Panc1 (cell line): ENCODE results near the gene MYRIP. TPM values are rescaled to one million over a fixed set of nuclear protein-coding genes. Genes with fewer than 3 reads are reported as not detected.

ENCODE experiments used
- ATAC-seq: fragments of 200-7000 bp; cut with Tn5 transposase; 2 replicates; pipeline ENCODE4 v1.9.1; 2020; ENCODE audit warnings: mild to moderate bottlenecking, moderate library complexity
- BruUV-seq: library from RNA; stranded (reverse); fragments of 400-500 nt; replicated peaks from 2 replicates; lab custom pipeline; 2021; lab: Mats Ljungman, UMichigan
- CTCF ChIA-PET: fragments of 300-600 bp; sonication (Branson Sonifier 250); formaldehyde crosslinking; loops from one replicate; lab custom pipeline; 2022; ENCODE audit warnings: antibody characterized with exemption; lab: Charles Lee
- POLR2A ChIA-PET: fragments of 300-600 bp; sonication (Branson Sonifier 250); formaldehyde crosslinking; loops from one replicate; lab custom pipeline; 2022; ENCODE audit warnings: antibody characterized with exemption; lab: Charles Lee
- DNase-seq: peaks from one replicate; pipeline ENCODE4 v3.0.0-alpha.2; 2010; ENCODE audit warnings: low read depth, low spot score
- H3K27ac ChIP-seq: 2 replicates; pipeline ENCODE4 v1.5.1; 2011; ENCODE audit warnings: mild to moderate bottlenecking, low read length, inconsistent platforms
- H3K27me3 ChIP-seq: fragments of 200-500 bp; sonication (Bioruptor generic); 2 replicates; pipeline ENCODE4 v1.6.0; 2014; ENCODE audit warnings: low read length, inconsistent platforms; ENCODE audit not compliant: control insufficient read depth, insufficient read depth
- H3K36me3 ChIP-seq: fragments of 200-500 bp; sonication (Bioruptor generic); 2 replicates; pipeline ENCODE4 v1.5.1; 2014; ENCODE audit warnings: inconsistent platforms, mild to moderate bottlenecking, low read length, moderate library complexity; ENCODE audit not compliant: control insufficient read depth, insufficient read depth
- H3K4me1 ChIP-seq: 2 replicates; pipeline ENCODE4 v1.5.1; 2011; ENCODE audit warnings: inconsistent platforms, mild to moderate bottlenecking, low read length, moderate library complexity; ENCODE audit not compliant: control insufficient read depth, insufficient read depth
- H3K4me3 ChIP-seq, 2 experiments: 2 replicates each; pipeline ENCODE4 v1.5.1; 2011 to 2012; ENCODE audit warnings: low read depth in 2 of 2, low read length in 2 of 2, mild to moderate bottlenecking in 2 of 2, inconsistent platforms in 1 of 2, moderate library complexity in 1 of 2
- H3K9me3 ChIP-seq: fragments of 200-500 bp; sonication (Bioruptor generic); 2 replicates; pipeline ENCODE4 v1.5.1; 2014; ENCODE audit warnings: low read depth, mild to moderate bottlenecking, inconsistent platforms, low read length, moderate library complexity; ENCODE audit not compliant: control insufficient read depth, insufficient read depth
- POLR2AphosphoS5 ChIP-seq: IDR thresholded peaks from 2 replicates; pipeline ENCODE4 v1.6.1; 2012; ENCODE audit warnings: mild to moderate bottlenecking, low read depth, low read length, moderate library complexity
- SIN3A ChIP-seq: IDR thresholded peaks from 2 replicates; pipeline ENCODE4 v1.6.1; 2012; ENCODE audit warnings: low read depth, mild to moderate bottlenecking, low read length, moderate library complexity, borderline replicate concordance; ENCODE audit not compliant: insufficient read depth
- TCF7L2 ChIP-seq: IDR thresholded peaks from 2 replicates; pipeline ENCODE4 v1.6.1; 2011; ENCODE audit warnings: mild to moderate bottlenecking, low read depth, low read length, inconsistent platforms
- in situ Hi-C: cut with HindIII; loops from 2 replicates; pipeline ENCODE4 v1.10.0; 2016; ENCODE audit warnings: low sequenced_read_pairs, low pct_unique_long_range_greater_than_20kb
- intact Hi-C: fragments of 100-400 bp; cut with micrococcal nuclease; formaldehyde crosslinking; loops from one replicate; pipeline ENCODE4 v1.10.0; 2022; ENCODE audit not compliant: unreplicated experiment
- total RNA-seq: library from RNA; stranded (reverse); gene quantifications from one replicate; pipeline ENCODE4 v1.2.1, GENCODE V29; 2021; ENCODE audit not compliant: unreplicated experiment
- TF ChIP-seq, protein P1 (sequence below): fragments of 450-650 bp; IDR thresholded peaks from 2 replicates; pipeline ENCODE4 v1.5.1; 2017; ENCODE audit warnings: mild to moderate bottlenecking
- TF ChIP-seq, protein P2 (sequence below), 2 experiments: IDR thresholded peaks; 2 replicates each; pipeline ENCODE4 v1.6.1; 2011 to 2012; ENCODE audit warnings: low read depth in 2 of 2, control low read depth in 1 of 2, low read length in 1 of 2, mild to moderate bottlenecking in 1 of 2, moderate library complexity in 1 of 2; ENCODE audit not compliant: insufficient read depth in 1 of 2

The MYRIP gene
- total RNA-seq, 1 experiment from 2014 or later, result 0.59 TPM

DNA sequence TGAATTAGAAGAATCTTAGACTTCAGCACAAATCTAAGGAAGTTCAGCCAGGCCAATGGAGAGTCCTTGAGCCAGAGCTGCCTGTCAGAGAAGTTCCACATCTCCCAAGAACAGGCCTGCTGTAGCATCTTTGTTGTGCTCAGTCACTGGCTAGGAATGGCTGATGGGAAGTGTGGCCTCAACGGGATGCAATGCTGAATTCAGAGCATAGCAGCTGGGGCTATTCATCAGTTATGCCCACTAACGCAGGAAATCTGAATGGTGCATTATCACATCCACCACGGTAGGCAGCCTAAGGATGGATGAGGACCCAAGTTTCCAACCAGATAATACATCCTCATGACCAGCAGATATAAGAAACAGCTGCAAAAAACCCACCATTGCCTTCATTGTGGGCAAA lies 496.9 kb downstream of the MYRIP start:
- intact Hi-C loops, result no loop called here
- CTCF ChIA-PET, result no interaction called here
- BruUV-seq, result no TSS peak

DNA sequence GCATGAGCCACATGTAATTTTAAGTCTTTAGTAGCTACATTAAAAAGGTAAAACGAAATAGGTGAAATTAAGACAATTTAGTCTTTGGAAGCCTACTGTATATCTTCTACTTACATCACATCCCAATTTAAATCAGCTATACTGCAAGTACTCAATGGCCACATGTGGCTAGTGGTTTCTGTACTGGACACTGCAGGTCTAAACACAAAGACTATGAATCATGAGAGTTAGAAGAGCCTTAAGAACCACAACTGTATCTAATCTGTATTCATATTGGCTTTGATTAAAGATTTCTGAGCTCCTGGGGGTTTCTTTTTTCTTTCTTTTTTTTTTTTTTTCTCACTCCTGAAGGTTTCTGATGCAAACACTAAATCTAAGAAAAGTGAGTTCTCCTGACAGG lies 497.8 kb downstream of the MYRIP start:
- Histone ChIP-seq H3K9me3 (no peaks in the 10 kb centered on the region), H3K4me3 (no peak overlapping the region), H3K27me3 (no peaks in the 10 kb centered on the region), H3K27ac (no peak overlapping the region), H3K4me1 (no peaks in the 10 kb centered on the region; the same call in 1 of the 2 replicates), H3K36me3 (peaks cover 19% of the 10 kb centered on the region)
- CTCF ChIA-PET, result no interaction called here
- ATAC-seq (no peak), DNase-seq (no peak)
- POLR2A ChIA-PET, result no interaction called here
- BruUV-seq, result no TSS peak
- no peak for TF ChIP-seq TCF7L2
- TF ChIP-seq POLR2AphosphoS5, result no peak
- no peak for TF ChIP-seq SIN3A
- TF ChIP-seq, protein P1, sequence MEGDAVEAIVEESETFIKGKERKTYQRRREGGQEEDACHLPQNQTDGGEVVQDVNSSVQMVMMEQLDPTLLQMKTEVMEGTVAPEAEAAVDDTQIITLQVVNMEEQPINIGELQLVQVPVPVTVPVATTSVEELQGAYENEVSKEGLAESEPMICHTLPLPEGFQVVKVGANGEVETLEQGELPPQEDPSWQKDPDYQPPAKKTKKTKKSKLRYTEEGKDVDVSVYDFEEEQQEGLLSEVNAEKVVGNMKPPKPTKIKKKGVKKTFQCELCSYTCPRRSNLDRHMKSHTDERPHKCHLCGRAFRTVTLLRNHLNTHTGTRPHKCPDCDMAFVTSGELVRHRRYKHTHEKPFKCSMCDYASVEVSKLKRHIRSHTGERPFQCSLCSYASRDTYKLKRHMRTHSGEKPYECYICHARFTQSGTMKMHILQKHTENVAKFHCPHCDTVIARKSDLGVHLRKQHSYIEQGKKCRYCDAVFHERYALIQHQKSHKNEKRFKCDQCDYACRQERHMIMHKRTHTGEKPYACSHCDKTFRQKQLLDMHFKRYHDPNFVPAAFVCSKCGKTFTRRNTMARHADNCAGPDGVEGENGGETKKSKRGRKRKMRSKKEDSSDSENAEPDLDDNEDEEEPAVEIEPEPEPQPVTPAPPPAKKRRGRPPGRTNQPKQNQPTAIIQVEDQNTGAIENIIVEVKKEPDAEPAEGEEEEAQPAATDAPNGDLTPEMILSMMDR, result no peak
- TF ChIP-seq, protein P2, sequence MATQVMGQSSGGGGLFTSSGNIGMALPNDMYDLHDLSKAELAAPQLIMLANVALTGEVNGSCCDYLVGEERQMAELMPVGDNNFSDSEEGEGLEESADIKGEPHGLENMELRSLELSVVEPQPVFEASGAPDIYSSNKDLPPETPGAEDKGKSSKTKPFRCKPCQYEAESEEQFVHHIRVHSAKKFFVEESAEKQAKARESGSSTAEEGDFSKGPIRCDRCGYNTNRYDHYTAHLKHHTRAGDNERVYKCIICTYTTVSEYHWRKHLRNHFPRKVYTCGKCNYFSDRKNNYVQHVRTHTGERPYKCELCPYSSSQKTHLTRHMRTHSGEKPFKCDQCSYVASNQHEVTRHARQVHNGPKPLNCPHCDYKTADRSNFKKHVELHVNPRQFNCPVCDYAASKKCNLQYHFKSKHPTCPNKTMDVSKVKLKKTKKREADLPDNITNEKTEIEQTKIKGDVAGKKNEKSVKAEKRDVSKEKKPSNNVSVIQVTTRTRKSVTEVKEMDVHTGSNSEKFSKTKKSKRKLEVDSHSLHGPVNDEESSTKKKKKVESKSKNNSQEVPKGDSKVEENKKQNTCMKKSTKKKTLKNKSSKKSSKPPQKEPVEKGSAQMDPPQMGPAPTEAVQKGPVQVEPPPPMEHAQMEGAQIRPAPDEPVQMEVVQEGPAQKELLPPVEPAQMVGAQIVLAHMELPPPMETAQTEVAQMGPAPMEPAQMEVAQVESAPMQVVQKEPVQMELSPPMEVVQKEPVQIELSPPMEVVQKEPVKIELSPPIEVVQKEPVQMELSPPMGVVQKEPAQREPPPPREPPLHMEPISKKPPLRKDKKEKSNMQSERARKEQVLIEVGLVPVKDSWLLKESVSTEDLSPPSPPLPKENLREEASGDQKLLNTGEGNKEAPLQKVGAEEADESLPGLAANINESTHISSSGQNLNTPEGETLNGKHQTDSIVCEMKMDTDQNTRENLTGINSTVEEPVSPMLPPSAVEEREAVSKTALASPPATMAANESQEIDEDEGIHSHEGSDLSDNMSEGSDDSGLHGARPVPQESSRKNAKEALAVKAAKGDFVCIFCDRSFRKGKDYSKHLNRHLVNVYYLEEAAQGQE (IDR thresholded peaks at IDR 0.05; ENCODE audit: insufficient read depth in 1 of 2, low read depth in 2 of 2, low read length in 1 of 2), result no peak
- in situ Hi-C loops (no loop called here), intact Hi-C loops (no loop called here)

More for the DNA sequence above, 496.9 kb downstream of the MYRIP start:
- DNase-seq (no peak), ATAC-seq (no peak)
- Histone ChIP-seq H3K9me3 (no peaks in the 10 kb centered on the region), H3K4me3 (no peak overlapping the region), H3K4me1 (no peaks in the 10 kb centered on the region; the same call in 1 of the 2 replicates), H3K27me3 (no peaks in the 10 kb centered on the region), H3K27ac (no peak overlapping the region), H3K36me3 (peaks cover 12% of the 10 kb centered on the region)
- in situ Hi-C loops, result no loop called here
- TF ChIP-seq POLR2AphosphoS5 (no peak), TCF7L2 (no peak), SIN3A (no peak)
- TF ChIP-seq, protein P1, result no peak
- TF ChIP-seq, protein P2 (IDR thresholded peaks at IDR 0.05; ENCODE audit: insufficient read depth in 1 of 2, low read depth in 2 of 2, low read length in 1 of 2), result no peak
- POLR2A ChIA-PET, result no interaction called here
